Measurements from ENCODE around the gene TMEM39A. TPM values are rescaled to one million over a fixed set of nuclear protein-coding genes. Genes with fewer than 3 reads are reported as not detected.
A peak's percentile ranks its signal among the peaks of the same experiment; 100 is the strongest.

The TMEM39A gene
- total RNA-seq, 1 donor from 2014 or later: 48.2 TPM

GRCh38 chr3:119433613-119434325 is 29.6 kb downstream of the TMEM39A start:
- H3K4me1 ChIP-seq: no peaks in the 10 kb centered on the region
- ATAC-seq (peak; percentile 84), DNase-seq (no peak)
- H3K27me3 ChIP-seq: no peaks in the 10 kb centered on the region
- H3K9me3 ChIP-seq: no peaks in the 10 kb centered on the region
- H3K27ac ChIP-seq: peak overlapping the region; percentile 8
- TF ChIP-seq CTCF (IDR thresholded peaks at IDR 0.05): no peak
- intact Hi-C loops (cut with DNase I): no loop called here
- H3K36me3 ChIP-seq: peaks cover 90% of the 10 kb centered on the region
- H3K4me3 ChIP-seq: no peak overlapping the region

GRCh38 chr3:119428538-119428937 is 34.9 kb downstream of the TMEM39A start:
- DNase-seq (no peak), ATAC-seq (no peak)
- Histone ChIP-seq H3K36me3 (peaks cover 45% of the 10 kb centered on the region), H3K9me3 (peaks cover 34% of the 10 kb centered on the region), H3K4me3 (no peak overlapping the region), H3K27me3 (no peaks in the 10 kb centered on the region), H3K4me1 (no peaks in the 10 kb centered on the region), H3K27ac (no peak overlapping the region)
- no peak for TF ChIP-seq CTCF (IDR thresholded peaks at IDR 0.05)
- intact Hi-C loops (cut with DNase I): no loop called here

GRCh38 chr3:119427669-119428068 is 35.7 kb downstream of the TMEM39A start:
- Histone ChIP-seq H3K4me1 (no peaks in the 10 kb centered on the region), H3K27ac (no peak overlapping the region), H3K4me3 (no peak overlapping the region), H3K36me3 (peaks cover 36% of the 10 kb centered on the region), H3K27me3 (no peaks in the 10 kb centered on the region), H3K9me3 (peaks cover 34% of the 10 kb centered on the region)
- no peak for TF ChIP-seq CTCF (IDR thresholded peaks at IDR 0.05)
- DNase-seq: no peak
- intact Hi-C loops (cut with DNase I): no loop called here
- no peak for ATAC-seq

GRCh38 chr3:119420196-119420595 is 43.2 kb downstream of the TMEM39A start:
- ATAC-seq: no peak
- Histone ChIP-seq H3K4me3 (no peak overlapping the region), H3K27ac (no peak overlapping the region), H3K36me3 (peaks cover 20% of the 10 kb centered on the region), H3K4me1 (no peaks in the 10 kb centered on the region), H3K9me3 (peaks cover 1% of the 10 kb centered on the region), H3K27me3 (no peaks in the 10 kb centered on the region)
- DNase-seq: no peak
- TF ChIP-seq CTCF (IDR thresholded peaks at IDR 0.05): no peak
- intact Hi-C loops (cut with DNase I): no loop called here

GRCh38 chr3:119418641-119419040 is 44.8 kb downstream of the TMEM39A start:
- Histone ChIP-seq H3K9me3 (no peaks in the 10 kb centered on the region), H3K27ac (no peak overlapping the region)

More at GRCh38 chr3:119418641-119419040, 44.8 kb downstream of the TMEM39A start:
- intact Hi-C loops (cut with DNase I): no loop called here
- no peak overlapping the region for H3K4me3 ChIP-seq
- H3K36me3 ChIP-seq: peaks cover 35% of the 10 kb centered on the region
- DNase-seq (no peak), ATAC-seq (no peak)
- TF ChIP-seq CTCF (IDR thresholded peaks at IDR 0.05): no peak
- H3K27me3 ChIP-seq: no peaks in the 10 kb centered on the region
- no peaks in the 10 kb centered on the region for H3K4me1 ChIP-seq

Data from upper lobe of right lung (tissue), 1 donor.